HG02678 (cell line): ENCODE data around the gene BCAT1.
"Not testable (repeated sequence)": the region's sequence is repeated elsewhere in the genome, so short reads cannot be mapped to it uniquely, and the experiment has no call there.

Experiments
- ATAC-seq: cut with Tn5 transposase; IDR thresholded peaks from one replicate; pipeline ENCODE4 v1.9.1; 2021; ENCODE audit warnings: mild to moderate bottlenecking, moderate library complexity; ENCODE audit not compliant: unreplicated experiment

BCAT1 gene

GRCh38 chr12:24901576-24902461 lies 47.1 kb downstream of the BCAT1 start:
- ATAC-seq = no peak

GRCh38 chr12:24900196-24900595 lies 48.7 kb downstream of the BCAT1 start:
- no peak for ATAC-seq

- ATAC-seq = no peak
Measured at GRCh38 chr12:24899503-24900075, 49.3 kb downstream of the BCAT1 start.

- ATAC-seq = no peak
Measured at GRCh38 chr12:24898606-24899005, 50.3 kb downstream of the BCAT1 start.

GRCh38 chr12:24898185-24898584 lies 50.7 kb downstream of the BCAT1 start:
- no peak for ATAC-seq

GRCh38 chr12:24896171-24896570 lies 52.7 kb downstream of the BCAT1 start:
- ATAC-seq = no peak

GRCh38 chr12:24895612-24896011 lies 53.3 kb downstream of the BCAT1 start:
- no peak for ATAC-seq

- no peak for ATAC-seq
Measured at GRCh38 chr12:24894879-24895278, 54.0 kb downstream of the BCAT1 start.

- no peak for ATAC-seq
Measured at GRCh38 chr12:24890048-24890803, 58.7 kb downstream of the BCAT1 start.

GRCh38 chr12:24889411-24889810 lies 59.5 kb downstream of the BCAT1 start:
- no peak for ATAC-seq

- ATAC-seq = no peak
Measured at GRCh38 chr12:24888813-24889212, 60.1 kb downstream of the BCAT1 start.

GRCh38 chr12:24884911-24885310 lies 64.0 kb downstream of the BCAT1 start:
- no peak for ATAC-seq

GRCh38 chr12:24881724-24882371 lies 67.1 kb downstream of the BCAT1 start:
- ATAC-seq = no peak

- no peak for ATAC-seq
Measured at GRCh38 chr12:24881227-24881626, 67.7 kb downstream of the BCAT1 start.

GRCh38 chr12:24880732-24881131 lies 68.2 kb downstream of the BCAT1 start:
- no peak for ATAC-seq

GRCh38 chr12:24879644-24880043 lies 69.3 kb downstream of the BCAT1 start:
- no peak for ATAC-seq

GRCh38 chr12:24875014-24875413 lies 73.9 kb downstream of the BCAT1 start:
- ATAC-seq = no peak

GRCh38 chr12:24872211-24872610 lies 76.7 kb downstream of the BCAT1 start:
- ATAC-seq = no peak

- not testable (repeated sequence) for ATAC-seq
Measured at GRCh38 chr12:24866139-24866538, 82.8 kb downstream of the BCAT1 start.

- ATAC-seq = peak; percentile 50
Measured at GRCh38 chr12:24864796-24865125, 84.1 kb downstream of the BCAT1 start.
